Body of pancreas (tissue), 2 donors: ENCODE results near the gene GPER1. TPM values are rescaled to one million over a fixed set of nuclear protein-coding genes. Genes with fewer than 3 reads are reported as not detected.

Experiments
- total RNA-seq, 2 donors: library from RNA; depleted of rRNA; stranded (reverse); fragments of >200 nt; gene quantifications; one replicate each; pipeline ENCODE4 v1.1.0, GENCODE V29; 2016

GPER1 gene
- total RNA-seq, 2 donors from 2014 or later, result 1.0 TPM; not detected in 1

Other genes with a start within 250 kb of the GPER1 start
- 10 to 100 TPM; 34.8 to 42.2 TPM for gene GET4, start 211.6 kb upstream of the GPER1 start, total RNA-seq
- gene ADAP1, start 133.4 kb upstream of the GPER1 start, total RNA-seq, result 10 to 100 TPM; 19.7 to 19.8 TPM
- 10 to 100 TPM in 1 of 2 donors, 1 to 10 TPM in 1; 9.6 to 25.1 TPM for gene COX19, start 112.6 kb upstream of the GPER1 start, total RNA-seq
- not detected for gene CYP2W1, start 104.9 kb upstream of the GPER1 start, total RNA-seq
- gene GPR146, start 43.6 kb upstream of the GPER1 start, total RNA-seq, result 10 to 100 TPM in 1 of 2 donors, 1 to 10 TPM in 1; 8.8 to 11.2 TPM
- gene ZFAND2A, start 72.1 kb downstream of the GPER1 start, total RNA-seq, result 10 to 100 TPM; 15.6 to 17.8 TPM
- gene UNCX, start 144.8 kb downstream of the GPER1 start, total RNA-seq, result not detected